HG03159 (cell line): Measurements from ENCODE around the gene ESYT2.

Experiments
- ATAC-seq: cut with Tn5 transposase; IDR thresholded peaks from one replicate; pipeline ENCODE4 v1.9.1; 2021; ENCODE audit warnings: mild to moderate bottlenecking, moderate library complexity; ENCODE audit not compliant: unreplicated experiment

ESYT2 gene

DNA sequence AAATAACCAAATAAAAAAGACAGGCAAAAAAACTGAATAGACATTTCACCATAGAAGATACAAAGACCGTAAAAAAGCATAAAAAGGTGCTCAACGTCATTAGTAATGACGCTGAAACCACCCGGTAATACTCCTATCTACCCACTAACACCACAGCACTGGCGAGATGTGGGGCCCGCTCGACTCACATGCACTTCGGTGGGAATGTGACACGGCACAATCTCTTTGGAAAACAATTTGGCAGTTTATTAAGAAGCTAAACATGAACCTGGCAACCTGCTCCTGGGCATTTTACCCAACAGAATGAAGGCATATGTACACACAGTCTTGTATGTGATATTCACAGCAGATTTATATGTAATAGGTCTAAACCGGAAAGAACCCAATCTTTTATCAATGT lies 81.9 kb downstream of the ESYT2 start:
- no peak for ATAC-seq

- no peak for ATAC-seq
Measured at GRCh38 chr7:158746957-158747356, 82.4 kb downstream of the ESYT2 start.

DNA sequence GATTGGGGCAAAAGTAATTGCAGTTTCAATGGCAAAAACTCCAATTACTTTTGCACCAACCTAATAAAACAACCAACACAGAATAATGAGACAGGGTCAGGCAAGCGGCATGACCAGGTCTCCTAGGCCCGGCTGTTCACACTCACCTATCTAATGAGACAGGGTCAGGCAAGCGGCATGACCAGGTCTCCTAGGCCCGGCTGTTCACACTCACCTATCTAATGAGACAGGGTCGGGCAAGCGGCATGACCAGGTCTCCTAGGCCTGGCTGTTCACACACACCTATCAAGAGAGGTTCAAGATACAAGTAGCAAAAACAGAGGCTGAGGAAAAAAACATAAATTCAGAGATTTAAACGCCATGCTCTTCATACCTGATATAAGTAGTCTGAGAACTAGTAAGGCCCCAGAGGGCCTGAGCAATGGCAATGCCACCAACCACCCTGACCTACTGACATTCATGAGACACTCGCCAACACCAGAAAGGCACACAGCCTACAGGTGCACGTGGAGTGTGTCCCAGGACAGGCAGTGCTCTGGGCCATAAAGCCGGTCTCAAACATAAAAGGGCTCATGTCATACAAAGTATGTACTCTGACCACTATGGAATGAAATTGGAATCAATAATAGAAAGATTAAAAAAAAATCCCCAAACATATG lies 84.1 kb downstream of the ESYT2 start:
- no peak for ATAC-seq

GRCh38 chr7:158744070-158744469 lies 85.2 kb downstream of the ESYT2 start:
- no peak for ATAC-seq

GRCh38 chr7:158743219-158743618 lies 86.1 kb downstream of the ESYT2 start:
- no peak for ATAC-seq

- no peak for ATAC-seq
Measured at GRCh38 chr7:158742065-158742821, 87.1 kb downstream of the ESYT2 start.

DNA sequence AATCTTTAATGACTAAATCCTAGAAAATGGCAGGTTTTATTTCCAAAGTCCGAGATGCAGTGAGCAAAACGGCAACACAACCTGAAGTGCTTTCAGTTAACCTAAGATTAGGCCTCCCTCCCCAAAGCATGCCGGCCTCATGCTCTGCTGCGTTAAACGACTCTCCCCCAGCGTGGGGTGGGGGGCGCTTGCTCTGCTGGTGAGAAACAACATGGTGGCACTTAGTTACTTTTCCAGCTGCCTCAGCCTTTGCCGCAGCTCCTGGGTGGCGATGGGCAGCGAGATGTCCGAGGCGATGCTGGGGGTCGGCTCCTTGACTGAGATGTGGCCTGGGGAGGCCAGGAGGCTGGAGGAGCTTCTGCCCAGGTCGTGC lies 88.0 kb downstream of the ESYT2 start:
- ATAC-seq = no peak

DNA sequence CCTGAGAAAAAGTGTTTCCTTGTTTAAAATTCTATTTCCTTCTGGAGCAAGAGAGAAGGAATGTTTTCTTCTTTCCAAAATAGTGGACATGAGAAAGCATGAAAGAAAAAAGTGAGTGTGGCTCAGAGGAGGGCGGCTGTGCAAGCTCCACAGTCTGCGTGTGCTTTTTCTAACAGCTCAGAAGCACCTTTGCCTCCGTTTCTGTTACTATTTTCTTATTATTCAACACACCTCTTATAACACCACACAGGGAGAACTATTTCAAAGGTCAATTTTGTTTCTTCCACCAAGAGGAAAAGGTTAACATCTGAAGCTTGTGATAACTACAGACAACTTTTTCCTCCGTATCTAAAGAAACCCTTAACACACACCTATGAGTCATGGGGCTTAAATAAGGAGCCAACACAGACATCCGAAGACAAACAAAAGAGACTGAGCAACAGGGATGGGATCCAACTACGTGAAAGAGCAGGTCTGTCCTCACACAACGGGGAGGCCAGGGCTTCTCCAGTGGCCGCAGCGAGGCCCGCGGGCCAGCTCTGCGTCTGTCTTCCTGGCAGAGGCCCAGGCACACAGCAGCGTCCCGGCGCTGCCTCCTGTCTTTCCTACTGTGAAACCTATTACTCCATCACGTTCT lies 88.5 kb downstream of the ESYT2 start:
- no peak for ATAC-seq

DNA sequence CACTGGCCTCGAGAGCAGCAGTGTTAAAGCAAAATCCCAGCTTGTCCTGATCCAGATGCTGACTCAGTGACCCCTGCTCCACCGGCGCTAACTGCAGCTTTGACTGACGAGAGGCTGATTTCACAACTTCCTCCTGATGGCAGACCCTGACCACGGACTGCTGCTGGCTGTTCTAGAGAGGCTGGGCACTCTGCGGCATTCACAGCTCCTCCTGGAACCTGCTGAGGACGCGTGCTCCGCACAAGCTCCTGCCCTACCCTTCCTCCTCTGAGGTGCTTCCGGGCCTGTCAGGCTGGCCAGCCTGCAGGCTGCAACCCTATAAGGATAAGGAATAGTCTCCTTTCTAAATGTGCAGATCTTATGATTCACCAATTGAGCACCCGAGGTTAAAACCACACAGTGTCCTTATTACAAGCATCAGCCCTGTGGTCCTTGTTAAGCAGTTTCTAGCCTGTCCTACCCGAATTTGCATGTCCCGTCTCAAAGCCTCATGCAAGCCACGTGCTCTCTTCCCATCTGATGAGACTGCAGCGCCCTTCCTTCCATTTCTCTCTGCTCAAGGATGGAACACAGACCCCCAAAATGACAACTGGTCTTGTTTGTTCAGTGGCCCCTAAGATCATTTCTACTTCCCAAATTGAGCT lies 89.2 kb downstream of the ESYT2 start:
- ATAC-seq = no peak

DNA sequence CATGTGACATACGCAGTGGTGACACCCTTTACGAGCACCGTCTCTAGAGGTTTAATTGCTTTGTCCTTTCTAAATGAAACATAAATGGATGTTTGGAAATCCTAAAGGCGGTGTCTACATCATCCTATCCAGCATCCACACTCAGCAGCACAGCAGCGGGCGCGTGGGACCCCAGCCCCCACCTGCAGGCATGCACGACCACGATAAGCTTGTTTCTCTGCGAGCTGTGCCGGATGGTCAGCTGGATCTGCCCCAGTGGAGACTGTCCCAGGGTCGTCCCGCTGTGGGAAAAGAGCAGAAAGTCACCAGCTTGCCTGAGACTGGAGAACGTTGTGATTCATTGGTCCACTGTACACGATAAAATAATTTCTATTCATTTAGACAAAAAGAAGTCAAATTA lies 90.5 kb downstream of the ESYT2 start:
- ATAC-seq = no peak

- no peak for ATAC-seq
Measured at GRCh38 chr7:158737064-158737695, 92.1 kb downstream of the ESYT2 start.

- ATAC-seq = no peak
Measured at GRCh38 chr7:158735935-158736334, 93.4 kb downstream of the ESYT2 start.

GRCh38 chr7:158734861-158735260 lies 94.4 kb downstream of the ESYT2 start:
- ATAC-seq = no peak

DNA sequence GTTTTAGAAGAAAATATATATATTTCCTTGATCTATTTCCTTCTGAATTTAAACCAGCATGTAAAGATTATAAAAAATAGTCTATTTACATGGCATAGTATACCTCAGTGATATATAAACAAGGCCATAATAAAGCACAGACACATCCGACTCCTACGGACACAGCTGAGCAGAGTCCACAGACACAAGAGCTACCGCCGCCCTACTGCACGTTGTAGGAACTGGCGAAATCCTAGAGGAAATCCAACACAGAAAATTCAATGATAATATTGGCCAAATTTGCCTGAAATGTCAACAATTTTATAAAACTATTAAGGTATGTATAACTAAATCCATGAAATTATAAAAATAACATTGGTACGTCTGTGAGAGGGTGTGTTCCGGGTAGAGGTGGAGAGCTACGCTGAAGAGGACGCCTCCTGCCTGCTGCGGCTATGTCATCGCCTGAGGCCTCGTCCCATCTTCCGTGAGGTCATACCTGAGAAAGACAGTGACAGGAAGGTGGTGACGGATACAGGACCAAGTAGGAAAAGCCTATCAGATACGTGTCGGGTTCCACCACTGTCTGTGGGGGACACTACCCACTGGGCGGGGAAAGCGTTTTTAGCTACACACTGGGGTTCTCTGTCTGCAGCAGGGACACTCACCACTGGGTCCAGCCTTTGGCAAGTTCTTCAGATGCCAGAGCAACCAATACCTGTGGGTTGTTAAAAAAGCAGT lies 95.4 kb downstream of the ESYT2 start:
- ATAC-seq = no peak

- no peak for ATAC-seq
Measured at GRCh38 chr7:158733220-158733519, 96.1 kb downstream of the ESYT2 start.

GRCh38 chr7:158732494-158733219 lies 96.7 kb downstream of the ESYT2 start:
- no peak for ATAC-seq

GRCh38 chr7:158731761-158732160 lies 97.5 kb downstream of the ESYT2 start:
- ATAC-seq = no peak

DNA sequence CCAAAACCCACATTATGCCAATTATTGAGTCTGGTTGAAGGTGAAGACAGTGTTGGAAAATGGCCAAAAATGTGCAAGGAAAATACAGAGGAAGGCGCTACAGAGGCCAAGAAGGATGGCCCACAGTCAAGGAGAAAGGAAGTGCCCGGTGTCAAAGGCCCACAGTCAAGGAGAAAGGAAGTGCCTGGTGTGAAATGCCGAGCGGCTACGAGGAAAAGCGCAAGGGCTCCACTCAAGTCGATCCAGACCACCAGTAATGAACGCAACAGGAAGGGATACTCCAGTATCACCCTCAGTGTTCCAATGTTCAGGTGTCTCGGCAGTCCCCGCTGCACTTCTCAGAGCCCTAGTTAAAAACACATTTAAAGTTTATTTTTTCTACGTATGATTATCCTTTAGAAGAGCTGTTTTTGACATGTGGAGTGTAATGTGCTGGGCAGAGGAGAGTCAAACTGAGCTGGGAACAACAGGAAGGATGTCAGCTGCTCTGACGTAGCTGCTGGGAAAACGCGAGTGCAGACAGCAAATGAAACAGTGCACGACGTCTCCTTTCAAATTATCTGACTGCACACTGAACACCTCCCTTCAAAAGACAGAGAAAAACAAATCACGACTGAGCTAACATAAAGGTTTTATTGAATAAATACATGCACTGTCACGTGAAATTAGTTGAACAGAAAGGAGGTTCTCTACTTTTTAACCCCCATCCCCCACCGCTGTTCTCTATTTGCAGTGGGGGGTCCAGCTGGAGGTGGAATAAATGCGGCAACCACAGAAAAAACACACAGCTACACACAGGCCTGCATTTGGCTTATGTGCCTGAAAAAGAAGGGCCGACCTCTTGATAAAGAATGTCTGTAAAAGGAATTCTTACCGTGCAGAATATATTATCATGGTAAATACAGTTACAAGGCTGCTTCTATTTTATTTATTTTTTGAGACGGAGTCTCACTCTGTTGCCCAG lies 98.6 kb downstream of the ESYT2 start:
- no peak for ATAC-seq
